Putamen (tissue), 1 donor: Measurements from ENCODE around the gene FOXD3.

Source experiments
- DNase-seq: peaks from one replicate; pipeline ENCODE4 v3.0.0-alpha.2; 2016; ENCODE audit warnings: low spot score

Gene FOXD3

GRCh38 chr1:63322114-63322943 lies at the start of gene FOXD3:
FOXD3 (plus strand) TSS chr1:63322567; CDS start chr1:63323059, 492 bp downstream.
- no peak for DNase-seq

- no peak for DNase-seq
Measured at GRCh38 chr1:63272811-63273210, 49.6 kb upstream of the FOXD3 start.

DNA sequence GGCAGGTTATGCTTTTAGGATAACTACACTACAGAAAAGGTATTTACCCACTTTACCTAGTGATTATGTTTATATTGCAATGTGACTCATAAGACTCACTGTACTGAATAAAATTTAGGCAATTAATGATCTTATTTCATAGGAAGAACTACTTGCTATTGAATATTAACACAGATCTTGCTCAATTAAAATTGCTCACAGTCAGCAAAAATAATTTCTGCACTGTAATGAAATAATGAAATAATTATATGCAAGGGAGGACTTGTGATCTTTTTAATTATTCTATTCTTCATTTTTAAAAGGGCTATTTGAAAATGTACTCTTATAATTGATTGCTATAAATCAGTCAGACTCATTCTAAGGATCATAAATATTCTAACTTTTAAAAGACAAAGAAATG lies 48.0 kb upstream of the FOXD3 start:
- DNase-seq = no peak

GRCh38 chr1:63274979-63275378 lies 47.4 kb upstream of the FOXD3 start:
- DNase-seq = no peak

DNA sequence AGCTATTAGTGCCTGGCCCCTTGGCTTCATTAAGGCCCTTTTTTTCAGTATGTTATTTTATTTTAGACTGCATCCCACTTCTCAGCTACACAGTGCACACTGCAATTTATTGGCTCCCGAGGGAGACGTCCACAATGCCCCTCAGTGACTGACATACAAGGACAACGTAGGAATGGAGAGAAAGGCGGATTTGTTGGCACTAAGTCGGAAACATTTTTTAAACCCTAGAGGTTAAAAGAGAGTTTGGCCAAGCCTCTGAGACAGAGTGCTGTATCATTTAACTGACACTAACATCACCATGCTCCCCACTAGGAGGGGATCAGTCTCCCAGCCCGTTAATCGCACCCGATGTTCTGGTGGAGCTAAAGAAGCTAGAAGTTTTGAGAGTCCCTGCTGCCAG lies 45.7 kb upstream of the FOXD3 start:
- DNase-seq = no peak

DNA sequence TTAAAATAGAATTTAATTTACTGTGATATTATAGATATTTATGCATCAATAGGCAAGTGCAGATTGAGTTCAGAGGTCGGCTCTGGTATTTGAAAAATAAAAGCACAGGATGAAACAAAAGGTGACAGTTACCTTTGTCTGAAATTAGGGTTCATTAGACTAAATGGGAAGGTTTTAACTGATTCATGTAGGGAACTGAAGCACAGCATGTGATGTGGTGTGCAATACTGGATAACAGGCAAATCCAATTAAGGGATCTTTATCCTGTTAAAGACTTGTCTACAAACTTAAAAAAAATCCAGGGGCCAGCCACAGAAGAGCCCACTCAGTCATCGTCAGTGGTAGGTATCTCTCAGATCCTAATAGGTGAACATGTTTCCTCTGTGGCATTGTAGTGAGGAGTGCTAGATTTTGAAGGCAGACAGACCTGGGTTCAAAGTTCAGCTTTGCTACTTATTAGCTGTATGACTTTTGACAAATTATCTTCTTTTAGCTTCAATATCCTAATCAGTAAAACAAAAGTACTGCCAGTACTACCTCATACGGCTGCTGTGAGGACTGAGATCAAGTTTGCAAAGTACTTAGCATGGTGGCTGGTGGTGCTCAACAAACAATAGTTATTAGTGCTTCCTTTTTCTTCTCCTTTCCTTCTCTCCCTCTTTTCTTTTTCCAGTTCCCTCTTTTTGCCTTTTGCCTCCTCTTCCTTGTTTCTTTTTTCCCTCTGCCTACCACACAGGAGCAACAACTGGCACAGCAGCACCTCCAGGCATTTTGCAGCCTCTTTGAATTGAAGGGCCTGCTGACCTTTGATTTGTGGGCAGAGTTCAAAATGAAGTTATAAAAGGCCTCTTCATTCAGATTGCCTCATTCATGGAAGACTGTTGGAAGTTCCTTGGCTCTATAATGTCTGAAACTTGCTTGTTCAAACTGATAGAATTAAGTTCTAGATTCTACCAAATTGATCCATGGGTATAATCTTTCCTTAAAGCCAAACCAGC lies 44.9 kb upstream of the FOXD3 start:
- DNase-seq = no peak

GRCh38 chr1:63281753-63282152 lies 40.6 kb upstream of the FOXD3 start:
- no peak for DNase-seq

DNA sequence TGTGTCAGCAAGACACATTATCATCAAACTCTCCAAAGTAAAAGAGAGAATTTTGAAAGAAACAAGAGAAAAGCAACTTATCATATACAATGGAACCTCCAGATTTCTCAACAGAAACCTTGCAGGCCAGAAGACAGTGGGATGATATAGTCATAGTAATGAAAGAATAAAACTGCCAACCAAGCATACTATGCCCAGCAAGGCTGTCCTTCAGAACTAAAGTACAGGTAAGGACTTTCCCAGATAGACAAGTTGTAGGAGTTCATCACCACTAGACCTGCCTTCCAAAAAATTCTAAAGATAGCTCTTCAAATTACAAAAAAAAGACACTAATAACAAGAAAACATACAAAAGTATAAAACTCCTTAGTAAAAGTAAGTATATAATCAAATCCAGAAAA lies 33.2 kb upstream of the FOXD3 start:
- no peak for DNase-seq

DNA sequence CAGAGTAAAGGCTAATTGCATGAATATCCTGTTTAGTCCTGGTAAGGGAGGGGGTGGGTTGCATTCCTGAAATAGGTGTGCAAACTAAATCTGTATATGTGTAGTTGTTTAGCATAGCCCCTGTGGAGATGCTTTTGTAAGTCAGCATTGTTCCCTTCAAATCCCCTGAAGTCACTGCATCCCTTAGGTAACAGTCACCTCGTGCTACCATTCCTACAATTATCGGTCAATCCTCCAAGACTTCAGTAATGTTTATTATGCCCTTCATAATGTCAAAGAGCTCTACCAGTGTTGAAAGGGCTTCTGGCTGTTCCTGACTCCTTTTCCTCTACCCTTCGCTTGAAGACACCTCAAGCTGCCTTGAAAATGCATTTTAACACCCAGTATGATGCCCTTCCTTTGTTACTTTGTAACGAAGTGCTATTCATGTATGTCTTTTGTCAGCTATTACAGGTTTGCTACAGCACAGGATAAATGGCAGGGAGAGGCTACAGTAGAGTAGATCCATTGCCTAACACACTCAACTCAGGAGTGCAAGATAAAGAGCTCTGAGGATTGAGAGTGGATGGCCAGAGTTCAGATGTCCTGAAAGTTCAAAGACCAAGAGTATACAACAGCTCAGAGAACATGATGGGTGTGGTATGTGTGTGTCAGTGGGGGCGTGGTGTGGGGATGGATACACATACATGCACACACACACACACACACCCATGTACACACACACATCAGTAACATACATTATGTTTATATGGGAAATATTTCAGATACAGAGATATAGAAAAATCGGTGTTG lies 27.4 kb upstream of the FOXD3 start:
- DNase-seq = no peak

DNA sequence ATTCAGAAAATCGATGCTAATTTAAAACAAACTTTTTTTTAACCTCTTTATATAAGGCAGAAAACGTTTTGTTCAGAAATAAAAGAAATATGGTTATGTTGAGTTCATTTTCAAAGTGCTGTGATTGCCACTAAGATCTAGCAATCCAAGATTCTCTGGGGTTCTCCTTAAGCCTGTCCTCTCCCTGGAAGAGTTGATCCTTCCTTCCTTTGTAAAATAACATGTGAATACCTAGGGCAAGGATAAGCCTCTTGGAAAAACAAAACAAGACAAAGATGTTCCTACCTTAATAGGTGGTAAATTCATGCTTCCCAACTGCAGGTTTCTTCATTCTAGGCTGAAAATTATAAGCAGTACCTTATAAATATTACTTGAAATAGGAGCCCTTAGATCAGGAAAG lies 18.0 kb upstream of the FOXD3 start:
- DNase-seq = no peak

GRCh38 chr1:63305043-63305442 lies 17.3 kb upstream of the FOXD3 start:
- DNase-seq = no peak

DNA sequence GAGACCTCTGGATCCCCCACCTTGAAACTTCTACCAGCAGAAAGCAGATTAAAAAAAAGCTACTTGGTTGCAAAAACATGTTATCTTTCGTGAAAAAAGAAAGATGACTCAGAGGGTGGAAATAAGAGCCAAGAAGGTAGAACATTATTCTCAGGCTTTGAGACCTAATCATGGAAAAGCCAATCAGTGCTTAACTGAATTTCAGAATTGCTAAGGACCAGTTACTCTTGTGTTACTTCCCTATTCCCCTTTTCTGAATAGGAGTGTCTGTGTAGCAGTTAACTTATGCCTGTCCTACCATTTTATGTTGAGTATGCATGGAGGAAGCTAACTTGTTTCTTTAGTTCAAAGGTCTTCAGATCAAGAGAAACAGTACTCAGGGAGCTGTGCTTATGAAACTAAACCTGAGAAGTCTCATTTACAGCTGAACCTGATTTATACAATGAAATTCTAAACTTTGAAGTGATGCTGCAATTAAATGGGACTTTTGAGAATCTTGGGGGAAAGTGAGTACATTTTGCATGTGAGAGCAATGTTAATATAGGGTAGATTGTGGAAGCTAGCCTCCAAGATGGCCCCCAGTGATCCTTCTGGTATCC lies 15.1 kb upstream of the FOXD3 start:
- no peak for DNase-seq

DNA sequence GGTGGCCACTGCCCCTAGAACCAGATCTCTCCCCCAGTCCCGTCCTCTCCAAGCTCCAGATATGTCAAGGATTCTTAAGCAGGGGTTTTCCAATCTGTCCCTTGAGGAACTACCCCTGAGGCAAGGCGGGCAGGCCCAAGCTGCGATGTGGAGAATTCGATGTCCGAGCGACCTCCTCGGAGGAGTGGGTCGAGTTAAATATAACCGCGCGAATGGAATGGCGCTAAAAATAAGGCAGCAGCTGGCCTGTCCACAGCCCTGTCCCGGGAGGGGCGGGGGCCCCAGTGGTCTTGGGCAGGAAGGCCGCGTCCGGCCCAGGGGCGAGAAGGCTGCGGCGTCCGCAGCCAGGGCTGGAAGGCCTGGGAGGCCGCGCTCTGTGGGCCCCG lies 5.8 kb upstream of the FOXD3 start:
- DNase-seq = no peak

GRCh38 chr1:63316984-63317816 lies 5.2 kb upstream of the FOXD3 start:
- DNase-seq = no peak

- DNase-seq = no peak
Measured at GRCh38 chr1:63317817-63318152, 4.6 kb upstream of the FOXD3 start.

DNA sequence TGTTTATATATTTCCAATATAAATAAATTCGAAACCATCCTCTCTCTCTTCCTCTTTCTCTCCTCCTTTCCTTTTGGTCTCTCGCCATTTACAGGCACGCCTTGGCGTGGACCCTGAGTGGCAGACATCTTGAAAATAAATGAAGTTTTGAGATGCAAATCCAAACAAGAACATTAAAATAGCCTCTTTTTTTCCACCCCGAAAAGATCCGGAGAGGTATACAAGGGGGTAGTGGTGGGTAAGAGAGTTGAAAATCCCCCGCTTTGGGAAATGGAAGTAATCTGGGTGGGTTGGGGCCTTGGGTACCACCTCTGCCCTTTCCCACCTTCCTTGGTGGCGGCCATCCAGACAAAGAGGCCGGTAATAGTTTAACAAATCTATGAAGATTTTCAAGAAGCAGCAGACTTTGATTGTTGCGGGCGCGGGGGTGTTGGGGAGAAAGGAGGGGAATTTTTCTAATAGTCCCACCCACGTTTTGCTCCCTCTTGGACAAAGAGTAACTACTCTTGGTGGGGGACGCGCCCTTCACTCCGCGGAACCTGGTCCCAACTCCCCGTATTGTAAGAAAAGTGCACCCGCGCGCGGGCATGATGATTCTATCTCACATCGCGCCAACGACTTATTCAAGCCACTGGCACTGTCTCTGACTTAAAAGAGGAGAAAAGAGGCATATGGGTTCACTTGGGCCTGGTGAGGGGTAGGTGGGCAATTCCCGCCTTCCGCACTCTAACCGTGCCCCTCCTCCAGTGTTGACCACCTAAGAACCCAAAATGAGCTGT lies 4.0 kb upstream of the FOXD3 start:
- no peak for DNase-seq

GRCh38 chr1:63319046-63320021 lies 3.0 kb upstream of the FOXD3 start:
- no peak for DNase-seq

DNA sequence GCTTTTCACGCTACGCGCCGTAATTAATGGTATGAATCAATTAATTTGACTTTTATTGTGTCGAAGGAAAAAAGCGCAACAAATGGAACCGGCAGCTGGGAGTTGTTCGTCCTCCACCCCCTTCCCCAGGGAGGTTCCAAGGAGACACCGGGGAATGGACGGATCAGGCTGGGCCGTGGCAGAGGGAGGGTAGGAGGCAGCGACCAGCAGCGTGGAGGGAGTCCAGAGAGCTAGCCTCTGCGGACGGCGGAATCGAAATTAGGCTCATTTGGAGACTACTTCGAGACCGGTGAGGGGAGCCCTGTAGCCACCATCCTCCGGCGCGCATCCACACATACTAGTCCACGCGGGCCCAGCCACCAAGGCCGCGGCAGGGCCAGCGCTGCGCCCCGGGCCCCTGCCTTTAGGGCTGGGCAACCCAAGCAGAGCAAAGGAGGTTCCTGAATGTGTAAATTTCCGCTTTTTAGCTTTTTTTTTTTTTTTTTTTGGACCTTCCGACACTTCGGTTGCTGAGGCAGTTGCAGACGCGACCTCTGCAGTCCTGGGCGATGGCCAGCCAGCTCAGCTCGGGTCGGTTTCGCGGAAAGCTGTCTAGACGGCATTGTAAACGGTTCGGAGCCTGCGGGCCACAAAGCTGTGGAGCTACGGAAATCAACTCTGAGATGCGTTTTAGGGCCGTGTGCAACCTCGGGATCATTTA lies 2.2 kb upstream of the FOXD3 start:
- DNase-seq = no peak
